Right lobe of liver (tissue), 6 donors: Measurements from ENCODE around the gene PRPF8. TPM values are rescaled to one million over a fixed set of nuclear protein-coding genes. Genes with fewer than 3 reads are reported as not detected.

Experiments
- ATAC-seq, 4 donors: fragments of 200-7000 bp; cut with Tn5 transposase; one replicate each; pipeline ENCODE4 v1.9.1; 2020; ENCODE audit warnings: mild to moderate bottlenecking in 4 of 4, moderate library complexity in 4 of 4
- DNase-seq, 3 donors: peaks; one replicate each; pipeline ENCODE4 v3.0.0-alpha.2; 2020
- H3K27ac ChIP-seq, 3 donors: fragments of 200-600 bp; one replicate each; pipeline ENCODE4 v1.8.0; 2022
- H3K27me3 ChIP-seq, 2 donors: fragments of 200-600 bp; one replicate each; pipeline ENCODE4 v1.8.0; 2022
- H3K36me3 ChIP-seq, 4 donors: fragments of 200-600 bp; sonication (generic) in 1 of 4; one replicate each; pipeline versions ENCODE4 v1.5.1 to v1.8.0; 2017 to 2022; ENCODE audit warnings: control low read depth in 1 of 4
- H3K4me1 ChIP-seq, 4 donors: fragments of 200-600 bp; sonication (generic) in 1 of 4; one replicate each; pipeline versions ENCODE4 v1.5.1 to v1.8.0; 2017 to 2022; ENCODE audit warnings: control low read depth in 1 of 4
- H3K4me3 ChIP-seq, 3 donors: fragments of 200-600 bp; one replicate each; pipeline ENCODE4 v1.8.0; 2022
- H3K9me3 ChIP-seq, 4 donors: fragments of 200-600 bp; sonication (generic) in 1 of 4; one replicate each; pipeline versions ENCODE4 v1.5.1 to v1.8.0; 2017 to 2022; ENCODE audit warnings: control low read depth in 1 of 4
- POLR2A ChIP-seq: fragments of 450-650 bp; IDR thresholded peaks from one replicate; pipeline ENCODE4 v1.6.1; 2017; ENCODE audit warnings: antibody characterized with exemption, mild to moderate bottlenecking
- WGBS: methylation state at CpG from one replicate; pipeline ENCODE4 v1.1.6; 2018; ENCODE audit warnings: low coverage, low lambda C conversion rate; ENCODE audit not compliant: insufficient coverage; ENCODE audit errors: missing lambda C conversion rate; 5-methylcytosine and 5-hydroxymethylcytosine counted together
- intact Hi-C, 2 donors: fragments of 100-400 bp; cut with DNase I; formaldehyde crosslinking; loops; one replicate each; pipeline versions ENCODE4 v1.11.2 to v1.14.1; 2022
- total RNA-seq, 6 experiments: library from RNA; depleted of rRNA in 2 of 6; stranded (reverse); fragments of >200 nt in 2 of 6; fragmentation: NEBNext Ultra II Directional in 3 of 6; extraction: Animal tissue kit (Norgen Biotek cat#: 25700) in 3 of 6; gene quantifications; one replicate each; pipeline versions ENCODE4 v1.1.0 to v1.2.4, GENCODE V29; 2016 to 2023
- TF ChIP-seq, protein P1 (sequence below), 4 donors: fragments of 200-600 bp in 3 of 4; fragments of 450-650 bp in 1 of 4; IDR thresholded peaks; one replicate each; pipeline versions ENCODE4 v1.5.1 to v1.8.0; 2016 to 2022; ENCODE audit warnings: antibody characterized with exemption in 4 of 4, mild to moderate bottlenecking in 2 of 4
- donor health status: DM: no; HTN: yes; CAD: no.
- donor health status: DM: no; HTN: no; CAD: no.
- donor health status: DM: no; HTN: no; CAD: no.
- donor health status: DM: no; HTN: yes; CAD: no.
- donor health status: DM: no; HTN: yes; CAD: no.

Gene PRPF8
- total RNA-seq, 6 experiments from 2014 or later = 79.3 to 116 (median 102) TPM

DNA sequence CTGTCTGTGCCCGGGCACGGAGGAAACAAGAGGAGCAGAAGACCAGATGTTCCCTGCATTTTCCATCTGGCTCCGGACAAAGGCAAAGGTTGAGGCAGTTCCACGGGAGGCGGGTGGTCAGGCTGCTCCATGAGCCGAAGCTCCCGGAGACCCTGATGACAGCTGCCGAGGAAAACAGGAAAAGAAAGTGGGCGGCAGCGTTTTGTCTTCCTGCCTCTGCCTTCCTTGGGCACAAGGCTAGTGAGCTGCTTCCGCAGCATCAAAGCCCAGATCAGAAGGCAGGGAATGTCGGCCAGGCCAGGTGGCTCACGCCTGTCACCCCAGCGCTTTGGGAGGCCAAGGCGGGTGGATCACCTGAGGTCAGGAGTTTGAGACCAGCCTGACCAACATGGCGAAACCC, 72.3 kb downstream of the PRPF8 start:
- H3K9me3 ChIP-seq = no peaks in the 10 kb centered on the region
- ATAC-seq (peak; percentile 19 to 65 (median 47)), DNase-seq (no peak)
- no peaks in the 10 kb centered on the region for H3K36me3 ChIP-seq
- H3K4me3 ChIP-seq = no peak overlapping the region
- H3K27ac ChIP-seq = no peak overlapping the region
- TF ChIP-seq, protein P1, sequence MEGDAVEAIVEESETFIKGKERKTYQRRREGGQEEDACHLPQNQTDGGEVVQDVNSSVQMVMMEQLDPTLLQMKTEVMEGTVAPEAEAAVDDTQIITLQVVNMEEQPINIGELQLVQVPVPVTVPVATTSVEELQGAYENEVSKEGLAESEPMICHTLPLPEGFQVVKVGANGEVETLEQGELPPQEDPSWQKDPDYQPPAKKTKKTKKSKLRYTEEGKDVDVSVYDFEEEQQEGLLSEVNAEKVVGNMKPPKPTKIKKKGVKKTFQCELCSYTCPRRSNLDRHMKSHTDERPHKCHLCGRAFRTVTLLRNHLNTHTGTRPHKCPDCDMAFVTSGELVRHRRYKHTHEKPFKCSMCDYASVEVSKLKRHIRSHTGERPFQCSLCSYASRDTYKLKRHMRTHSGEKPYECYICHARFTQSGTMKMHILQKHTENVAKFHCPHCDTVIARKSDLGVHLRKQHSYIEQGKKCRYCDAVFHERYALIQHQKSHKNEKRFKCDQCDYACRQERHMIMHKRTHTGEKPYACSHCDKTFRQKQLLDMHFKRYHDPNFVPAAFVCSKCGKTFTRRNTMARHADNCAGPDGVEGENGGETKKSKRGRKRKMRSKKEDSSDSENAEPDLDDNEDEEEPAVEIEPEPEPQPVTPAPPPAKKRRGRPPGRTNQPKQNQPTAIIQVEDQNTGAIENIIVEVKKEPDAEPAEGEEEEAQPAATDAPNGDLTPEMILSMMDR (IDR thresholded peaks at IDR 0.05) = no peak
- TF ChIP-seq POLR2A = no peak
- 65% methylated on average over 9 of the region's 16 CpGs for WGBS
- no peaks in the 10 kb centered on the region for H3K27me3 ChIP-seq
- intact Hi-C loops = no loop called here
- no peaks in the 10 kb centered on the region for H3K4me1 ChIP-seq

DNA sequence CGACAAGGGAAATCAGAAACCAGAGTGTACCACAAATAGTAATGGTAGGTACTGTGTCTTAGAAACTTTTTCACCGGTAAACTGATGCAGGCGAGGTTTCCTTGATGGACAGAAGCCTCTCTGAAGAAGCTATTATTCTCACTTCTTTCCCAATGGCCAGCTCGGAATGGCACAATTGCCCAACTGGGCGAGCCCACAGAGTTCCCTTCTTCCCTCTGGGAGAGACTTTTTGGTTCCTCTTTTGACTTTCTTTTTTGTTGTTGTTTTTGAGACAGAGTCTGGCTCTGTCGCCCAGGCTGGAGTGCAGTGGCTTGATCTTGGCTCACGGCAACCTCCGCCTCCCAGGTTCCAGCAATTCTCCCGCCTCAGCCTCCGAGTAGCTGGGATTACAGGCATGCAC, 73.0 kb downstream of the PRPF8 start:
- ATAC-seq = peak in 3 of 4 donors; percentile 26 to 52 (median 35)
- no peaks in the 10 kb centered on the region for H3K9me3 ChIP-seq
- 78% methylated on average over 10 of the region's 10 CpGs for WGBS
- H3K36me3 ChIP-seq = no peaks in the 10 kb centered on the region
- no peaks in the 10 kb centered on the region for H3K27me3 ChIP-seq
- DNase-seq = no peak
- H3K4me1 ChIP-seq = no peaks in the 10 kb centered on the region
- intact Hi-C loops = no loop called here
- no peak overlapping the region for H3K4me3 ChIP-seq
- H3K27ac ChIP-seq = no peak overlapping the region
- TF ChIP-seq POLR2A = no peak
- TF ChIP-seq, protein P1 (IDR thresholded peaks at IDR 0.05) = no peak

DNA sequence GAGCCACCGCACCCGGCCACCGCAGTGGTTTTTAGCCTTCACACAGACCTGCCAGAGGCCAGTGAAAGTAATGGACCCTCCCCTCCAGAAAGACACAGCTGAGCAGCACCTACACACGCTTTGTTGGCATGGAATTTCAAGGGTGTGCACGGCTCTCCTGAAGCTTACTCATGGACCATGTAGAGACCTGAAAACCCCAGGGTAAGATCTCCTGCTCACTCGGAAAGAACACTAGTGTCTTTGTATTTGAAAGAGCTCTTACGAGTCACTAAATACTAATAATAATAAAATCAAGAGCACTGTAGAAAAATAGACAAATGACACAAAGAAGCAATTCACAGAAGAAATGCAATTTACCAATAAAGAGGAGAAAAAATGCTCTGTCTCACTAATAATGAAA, 76.0 kb downstream of the PRPF8 start:
- Histone ChIP-seq H3K4me3 (no peak overlapping the region), H3K9me3 (no peaks in the 10 kb centered on the region), H3K27ac (no peak overlapping the region), H3K27me3 (no peaks in the 10 kb centered on the region), H3K36me3 (no peaks in the 10 kb centered on the region), H3K4me1 (no peaks in the 10 kb centered on the region)
- intact Hi-C loops = no loop called here
- TF ChIP-seq, protein P1 (IDR thresholded peaks at IDR 0.05) = no peak
- TF ChIP-seq POLR2A = no peak
- WGBS = 94% methylated on average over 2 of the region's 7 CpGs
- no peak for ATAC-seq
- DNase-seq = no peak

DNA sequence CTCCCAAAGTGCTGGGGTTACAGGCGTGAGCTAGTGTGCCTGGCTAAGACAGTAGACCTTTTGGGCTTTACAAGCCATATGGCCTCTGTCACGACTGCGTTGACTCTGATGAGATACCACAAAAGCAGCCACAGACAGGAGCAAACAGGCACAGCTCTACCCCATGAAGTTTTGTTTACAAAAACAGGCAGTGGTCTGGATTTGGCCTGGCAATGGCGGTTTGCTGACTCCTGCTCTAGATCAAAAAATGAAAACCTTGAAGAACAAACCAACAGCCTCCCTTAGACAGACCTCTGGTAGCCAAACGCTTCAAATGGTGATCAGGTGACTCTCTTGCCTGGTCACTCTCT, 76.7 kb downstream of the PRPF8 start:
- 93% methylated on average over 3 of the region's 5 CpGs for WGBS
- no peak overlapping the region for H3K4me3 ChIP-seq
- DNase-seq = no peak
- no peak for ATAC-seq
- peak overlapping the region in 1 of 3 donors; percentile 48 for H3K27ac ChIP-seq
- no peaks in the 10 kb centered on the region for H3K27me3 ChIP-seq
- intact Hi-C loops = no loop called here
- TF ChIP-seq, protein P1 (IDR thresholded peaks at IDR 0.05) = no peak
- no peak for TF ChIP-seq POLR2A
- H3K9me3 ChIP-seq = no peaks in the 10 kb centered on the region
- H3K4me1 ChIP-seq = no peaks in the 10 kb centered on the region
- H3K36me3 ChIP-seq = no peaks in the 10 kb centered on the region
